ENCODE data around the gene CROCC2. TPM values are rescaled to one million over a fixed set of nuclear protein-coding genes. Genes with fewer than 3 reads are reported as not detected.

Gene CROCC2
- total and polyA plus RNA-seq, 2 experiments from 2014 or later: not detected

DNA sequence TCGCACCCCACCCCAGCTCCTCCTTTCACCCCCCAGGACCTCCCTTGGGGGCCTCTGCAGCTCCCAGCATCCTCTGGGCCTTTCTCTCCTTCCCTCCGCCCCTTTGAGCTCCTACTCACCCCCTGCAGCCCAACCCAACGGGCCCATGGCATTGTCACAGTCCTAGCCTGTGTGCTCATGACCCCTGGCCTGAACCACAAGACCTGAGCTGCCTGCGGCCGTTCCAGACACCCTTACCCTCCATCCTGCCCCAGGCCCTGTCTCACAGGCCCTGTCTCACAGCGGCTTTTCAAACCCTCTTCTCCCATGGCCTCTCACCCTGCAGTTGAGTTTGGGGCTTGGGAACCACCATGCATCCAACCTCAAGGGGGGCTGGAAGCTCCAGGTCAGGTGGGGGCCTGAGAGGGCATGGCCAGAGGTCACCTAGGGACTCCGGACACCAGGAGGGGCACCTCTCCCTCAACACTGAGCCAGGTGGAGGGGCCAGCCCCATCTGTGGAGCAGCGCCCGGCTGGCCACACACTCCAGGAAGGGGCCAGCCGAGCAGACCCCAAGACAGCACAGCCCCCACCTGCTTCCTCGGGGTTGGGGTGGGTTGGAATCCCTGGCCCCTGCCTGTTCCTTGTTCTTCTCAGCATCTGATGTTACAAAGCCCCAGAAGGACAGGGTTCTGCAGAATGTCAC is 17.1 kb upstream of the CROCC2 start:
- H3K9me3 ChIP-seq (ENCODE audit: low read depth): no peaks in the 10 kb centered on the region
- no peaks in the 10 kb centered on the region for H3K36me3 ChIP-seq
- no peaks in the 10 kb centered on the region for H3K27me3 ChIP-seq
- no peak for TF ChIP-seq CTCF (IDR thresholded peaks at IDR 0.05; ENCODE audit: low read depth, low read length)
- no peak overlapping the region for H3K4me3 ChIP-seq
- H3K4me1 ChIP-seq (ENCODE audit: low read depth): no peaks in the 10 kb centered on the region
- no peak overlapping the region for H3K27ac ChIP-seq
- no peak for DNase-seq (ENCODE audit: low read depth in 1 of 2, low spot score in 1 of 2)

DNA sequence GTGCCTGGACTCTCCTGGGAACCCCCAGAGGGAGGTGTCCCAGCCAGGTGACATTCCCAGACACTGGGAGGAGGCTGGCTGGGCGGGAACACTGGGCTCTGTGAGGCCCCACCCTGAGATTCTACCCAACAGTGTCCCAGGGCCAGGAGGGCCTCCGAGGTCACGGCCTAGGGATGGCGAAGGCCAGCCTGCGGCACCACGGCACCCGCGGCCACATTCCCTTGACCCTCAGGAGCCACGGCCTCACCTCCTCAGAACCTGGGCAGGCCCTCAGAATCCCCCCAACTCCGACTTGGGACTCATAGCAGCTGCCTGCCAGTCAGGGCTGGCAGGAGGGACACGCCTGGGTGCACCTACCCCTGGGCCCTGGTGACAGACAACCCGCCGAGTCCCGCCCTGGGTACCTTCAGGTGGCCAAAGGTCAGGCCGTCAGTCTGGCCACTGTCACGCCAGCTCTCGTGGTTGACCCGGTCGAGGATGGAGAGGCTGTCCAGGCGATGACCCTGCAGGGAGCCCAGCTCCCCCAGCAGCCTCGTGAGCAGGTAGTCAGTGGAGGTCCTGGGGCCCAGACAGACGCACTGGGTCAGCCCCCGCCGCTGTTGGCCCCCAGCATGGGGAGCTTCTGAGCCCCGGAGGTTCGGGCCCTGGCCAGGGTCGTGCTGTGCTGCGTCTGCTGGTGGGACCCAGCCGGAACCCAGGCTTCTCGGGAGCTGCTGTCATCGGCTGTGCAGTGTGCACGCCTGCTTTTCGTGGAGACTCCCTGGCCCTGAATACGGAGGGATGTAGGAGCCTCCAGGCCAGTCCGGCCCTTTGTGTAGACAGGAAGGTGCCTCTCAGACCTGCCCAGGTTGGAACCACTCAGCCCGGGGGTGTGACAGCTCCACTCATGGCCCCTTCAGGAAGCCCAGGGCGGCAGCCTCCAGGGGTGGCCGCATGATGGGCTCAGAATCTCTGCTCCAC is 16.3 kb upstream of the CROCC2 start:
- Histone ChIP-seq H3K27me3 (no peaks in the 10 kb centered on the region), H3K27ac (no peak overlapping the region), H3K36me3 (no peaks in the 10 kb centered on the region), H3K4me3 (no peak overlapping the region), H3K9me3 (ENCODE audit: low read depth) (no peaks in the 10 kb centered on the region), H3K4me1 (ENCODE audit: low read depth) (no peaks in the 10 kb centered on the region)
- no peak for TF ChIP-seq CTCF (IDR thresholded peaks at IDR 0.05; ENCODE audit: low read depth, low read length)
- no peak for DNase-seq (ENCODE audit: low read depth in 1 of 2, low spot score in 1 of 2)

DNA sequence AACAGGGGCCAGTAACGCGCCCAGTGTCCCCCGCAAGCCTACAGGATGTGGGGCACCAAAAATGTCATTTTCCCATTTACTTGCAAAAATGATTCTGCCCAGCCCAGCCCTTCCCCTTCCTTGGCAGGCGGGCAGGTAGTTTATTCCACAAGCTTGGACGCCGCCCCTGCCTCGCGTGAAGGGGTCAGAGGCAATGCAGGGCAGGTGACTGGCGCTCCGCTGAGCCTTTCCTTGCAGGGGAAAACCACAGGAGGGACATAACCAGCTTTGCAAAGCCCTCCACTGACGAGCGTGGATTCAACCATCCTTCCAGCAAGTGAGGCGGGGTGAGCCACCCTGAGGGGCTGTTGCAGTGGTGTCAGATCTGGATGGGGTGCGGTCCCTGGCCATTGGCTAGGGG is 15.4 kb upstream of the CROCC2 start:
- Histone ChIP-seq H3K4me1 (ENCODE audit: low read depth) (no peaks in the 10 kb centered on the region), H3K9me3 (ENCODE audit: low read depth) (no peaks in the 10 kb centered on the region), H3K27me3 (no peaks in the 10 kb centered on the region), H3K36me3 (no peaks in the 10 kb centered on the region), H3K4me3 (no peak overlapping the region), H3K27ac (no peak overlapping the region)
- no peak for DNase-seq (ENCODE audit: low read depth in 1 of 2, low spot score in 1 of 2)
- TF ChIP-seq CTCF (IDR thresholded peaks at IDR 0.05; ENCODE audit: low read depth, low read length): no peak

DNA sequence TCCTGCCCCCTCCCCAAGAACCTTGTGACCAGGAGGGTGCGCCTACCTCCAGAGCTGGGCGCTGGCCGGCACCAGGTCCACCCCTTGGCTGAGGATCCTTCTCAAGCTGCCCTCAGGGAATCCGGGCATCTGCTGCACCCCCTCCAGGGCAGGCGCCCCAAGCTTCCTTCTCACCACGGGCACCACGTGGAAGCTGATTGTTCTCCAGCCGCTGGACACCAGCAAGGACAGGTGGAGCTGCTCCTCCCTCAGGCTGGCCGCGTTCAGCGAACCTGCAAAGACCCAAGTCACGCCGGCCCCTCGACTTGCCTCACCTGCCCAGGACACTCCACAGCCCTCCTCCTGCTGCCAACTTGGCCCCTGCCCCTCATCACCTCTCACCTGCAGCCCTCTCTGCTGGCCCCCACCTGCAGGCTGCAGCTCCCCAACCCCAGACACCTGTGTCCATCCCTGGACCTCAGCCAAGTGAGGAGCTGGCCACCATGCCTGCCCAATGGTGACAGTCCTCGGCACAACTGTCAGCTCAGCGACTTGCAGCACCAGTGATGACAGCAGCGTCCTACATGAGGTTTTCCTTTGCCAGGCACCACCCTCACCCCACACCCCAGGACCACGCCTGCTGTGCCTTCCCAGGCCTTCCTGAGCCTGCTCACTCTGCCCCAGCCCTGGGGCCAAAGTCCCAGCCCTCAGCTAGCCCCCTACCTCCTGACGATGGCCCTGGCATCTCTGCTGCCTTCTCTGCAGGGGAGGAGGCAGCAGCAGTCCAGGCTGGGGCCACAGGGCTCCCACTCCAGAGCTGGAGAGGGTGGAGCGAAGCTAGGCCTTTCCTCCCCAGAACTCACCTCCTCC is 14.4 kb upstream of the CROCC2 start:
- H3K27ac ChIP-seq: no peak overlapping the region
- no peaks in the 10 kb centered on the region for H3K27me3 ChIP-seq
- TF ChIP-seq CTCF (IDR thresholded peaks at IDR 0.05; ENCODE audit: low read depth, low read length): no peak
- H3K36me3 ChIP-seq: no peaks in the 10 kb centered on the region
- DNase-seq (ENCODE audit: low read depth in 1 of 2, low spot score in 1 of 2): no peak
- H3K4me3 ChIP-seq: no peak overlapping the region
- no peaks in the 10 kb centered on the region for H3K9me3 ChIP-seq (ENCODE audit: low read depth)
- no peaks in the 10 kb centered on the region for H3K4me1 ChIP-seq (ENCODE audit: low read depth)

- no peaks in the 10 kb centered on the region for H3K4me1 ChIP-seq (ENCODE audit: low read depth)
- H3K27ac ChIP-seq: no peak overlapping the region
- DNase-seq (ENCODE audit: low read depth in 1 of 2, low spot score in 1 of 2): no peak
- TF ChIP-seq CTCF (IDR thresholded peaks at IDR 0.05; ENCODE audit: low read depth, low read length): no peak
- H3K27me3 ChIP-seq: no peaks in the 10 kb centered on the region
- H3K4me3 ChIP-seq: no peak overlapping the region
- H3K9me3 ChIP-seq (ENCODE audit: low read depth): no peaks in the 10 kb centered on the region
- H3K36me3 ChIP-seq: no peaks in the 10 kb centered on the region
Measured at GRCh38 chr2:240892356-240892755, 13.8 kb upstream of the CROCC2 start.
